BLaER1 (cell line): ENCODE data around the gene SMG1.

Experiments
- H3K27ac ChIP-seq: shearing (Covaris generic); formaldehyde crosslinking; 2 replicates; pipeline ENCODE4 v1.8.1; 2022
- H3K27me3 ChIP-seq: shearing (Covaris generic); formaldehyde crosslinking; 2 replicates; pipeline ENCODE4 v1.8.1; 2022
- H3K36me3 ChIP-seq: shearing (Covaris generic); formaldehyde crosslinking; 2 replicates; pipeline ENCODE4 v1.8.1; 2022
- H3K4me1 ChIP-seq: shearing (Covaris generic); formaldehyde crosslinking; 2 replicates; pipeline ENCODE4 v1.8.1; 2022
- H3K4me2 ChIP-seq: shearing (Covaris generic); formaldehyde crosslinking; 2 replicates; pipeline ENCODE4 v1.8.1; 2022
- H3K4me3 ChIP-seq: shearing (Covaris generic); formaldehyde crosslinking; 2 replicates; pipeline ENCODE4 v1.8.1; 2022
- H3K9ac ChIP-seq: shearing (Covaris generic); formaldehyde crosslinking; 2 replicates; pipeline ENCODE4 v1.8.1; 2022
- H3K9me3 ChIP-seq: shearing (Covaris generic); formaldehyde crosslinking; 2 replicates; pipeline ENCODE4 v1.8.1; 2022
- H4K20me1 ChIP-seq: shearing (Covaris generic); formaldehyde crosslinking; 2 replicates; pipeline ENCODE4 v1.8.1; 2022
- Cebpa-rat ChIP-seq: shearing (Covaris generic); IDR thresholded peaks from 2 replicates; pipeline ENCODE4 v1.8.1; 2022

SMG1 gene

GRCh38 chr16:18841833-18842525 lies 84.2 kb downstream of the SMG1 start:
- peaks cover 90% of the 10 kb centered on the region for H3K36me3 ChIP-seq
- H3K27me3 ChIP-seq = no peaks in the 10 kb centered on the region
- H3K4me1 ChIP-seq = no peaks in the 10 kb centered on the region
- H4K20me1 ChIP-seq = peaks cover 33% of the 10 kb centered on the region; the same call in 1 of the 2 replicates
- no peaks in the 10 kb centered on the region for H3K9me3 ChIP-seq
- H3K4me3 ChIP-seq = no peak overlapping the region
- no peak overlapping the region for H3K4me2 ChIP-seq
- H3K9ac ChIP-seq = no peak overlapping the region
- no peak for TF ChIP-seq Cebpa-rat
- H3K27ac ChIP-seq = no peak overlapping the region

DNA sequence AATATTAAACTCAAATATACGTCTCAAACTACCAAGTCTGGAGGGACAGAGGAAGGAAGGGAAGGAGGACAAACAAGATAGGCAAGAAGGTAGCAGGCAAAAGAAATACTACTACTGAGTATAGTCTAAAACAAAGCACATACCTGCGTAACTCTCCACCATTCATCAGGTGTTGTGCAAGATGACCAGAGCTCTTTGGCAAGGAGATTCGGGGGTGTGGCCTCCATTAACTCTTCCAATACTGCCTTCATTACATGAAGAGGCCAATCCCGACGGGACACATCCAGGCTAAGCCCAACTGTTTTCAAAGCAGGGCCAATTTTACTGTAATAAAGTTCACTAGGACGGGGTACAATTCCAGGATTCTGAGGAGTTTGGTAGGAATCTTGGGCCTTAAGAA lies 86.7 kb downstream of the SMG1 start:
- Histone ChIP-seq H3K27me3 (no peaks in the 10 kb centered on the region), H3K36me3 (peaks cover 90% of the 10 kb centered on the region), H3K4me3 (no peak overlapping the region), H3K27ac (no peak overlapping the region), H4K20me1 (peaks cover 21% of the 10 kb centered on the region; the same call in 1 of the 2 replicates), H3K9ac (no peak overlapping the region), H3K4me1 (no peaks in the 10 kb centered on the region), H3K4me2 (no peak overlapping the region), H3K9me3 (no peaks in the 10 kb centered on the region)
- no peak for TF ChIP-seq Cebpa-rat

DNA sequence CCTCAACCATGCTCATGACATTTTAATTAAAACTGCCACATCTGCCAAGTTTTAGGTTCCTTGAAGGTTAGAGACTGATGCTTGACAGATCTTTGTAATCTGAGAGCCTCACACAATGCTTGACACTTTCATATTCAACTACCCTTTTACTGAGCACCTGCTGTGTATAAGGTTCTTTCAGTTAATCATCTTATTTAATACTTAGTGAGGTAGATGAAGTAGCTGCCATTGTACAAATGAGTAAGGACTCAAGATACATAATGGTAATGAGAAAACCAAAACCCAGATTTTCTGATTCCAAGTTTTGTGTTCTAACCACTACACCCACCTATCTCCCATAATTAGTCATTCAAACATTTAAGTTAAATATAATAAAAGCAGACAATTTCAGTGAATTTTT lies 89.5 kb downstream of the SMG1 start:
- Histone ChIP-seq H3K36me3 (peaks cover 94% of the 10 kb centered on the region), H3K9ac (no peak overlapping the region), H3K27me3 (no peaks in the 10 kb centered on the region), H4K20me1 (peaks cover 5% of the 10 kb centered on the region; the same call in 1 of the 2 replicates), H3K9me3 (no peaks in the 10 kb centered on the region), H3K4me2 (no peak overlapping the region), H3K4me1 (no peaks in the 10 kb centered on the region), H3K27ac (no peak overlapping the region), H3K4me3 (no peak overlapping the region)
- TF ChIP-seq Cebpa-rat = no peak

GRCh38 chr16:18834864-18835263 lies 91.3 kb downstream of the SMG1 start:
- no peak overlapping the region for H3K27ac ChIP-seq
- no peak for TF ChIP-seq Cebpa-rat
- peaks cover 95% of the 10 kb centered on the region for H3K36me3 ChIP-seq
- no peak overlapping the region for H3K9ac ChIP-seq
- no peaks in the 10 kb centered on the region for H3K4me1 ChIP-seq
- H3K9me3 ChIP-seq = no peaks in the 10 kb centered on the region
- H3K4me2 ChIP-seq = no peak overlapping the region
- no peak overlapping the region for H3K4me3 ChIP-seq
- no peaks in the 10 kb centered on the region for H4K20me1 ChIP-seq
- no peaks in the 10 kb centered on the region for H3K27me3 ChIP-seq

- no peaks in the 10 kb centered on the region for H3K27me3 ChIP-seq
- no peaks in the 10 kb centered on the region for H3K4me1 ChIP-seq
- H3K27ac ChIP-seq = no peak overlapping the region
- no peak overlapping the region for H3K9ac ChIP-seq
- no peak overlapping the region for H3K4me2 ChIP-seq
- H3K36me3 ChIP-seq = peaks cover 95% of the 10 kb centered on the region
- 0 out of 2 replicates have a peak, but pooled peaks cover 5% of the 10 kb centered on the region for H3K9me3 ChIP-seq
- TF ChIP-seq Cebpa-rat = no peak
- no peak overlapping the region for H3K4me3 ChIP-seq
- no peaks in the 10 kb centered on the region for H4K20me1 ChIP-seq
Measured at GRCh38 chr16:18833707-18834505, 92.3 kb downstream of the SMG1 start.

- no peak for TF ChIP-seq Cebpa-rat
- peaks cover 14% of the 10 kb centered on the region; the same call in 1 of the 2 replicates for H3K9me3 ChIP-seq
- peaks cover 95% of the 10 kb centered on the region for H3K36me3 ChIP-seq
- no peaks in the 10 kb centered on the region for H3K4me1 ChIP-seq
- no peaks in the 10 kb centered on the region for H4K20me1 ChIP-seq
- H3K27me3 ChIP-seq = no peaks in the 10 kb centered on the region
- H3K4me2 ChIP-seq = no peak overlapping the region
- H3K4me3 ChIP-seq = no peak overlapping the region
- H3K27ac ChIP-seq = no peak overlapping the region
- H3K9ac ChIP-seq = no peak overlapping the region
Measured at GRCh38 chr16:18832613-18833012, 93.6 kb downstream of the SMG1 start.

- Histone ChIP-seq H3K4me3 (no peak overlapping the region), H3K36me3 (peaks cover 91% of the 10 kb centered on the region), H3K4me1 (no peaks in the 10 kb centered on the region), H3K27ac (no peak overlapping the region), H4K20me1 (no peaks in the 10 kb centered on the region), H3K9me3 (peaks cover 17% of the 10 kb centered on the region), H3K27me3 (no peaks in the 10 kb centered on the region), H3K4me2 (no peak overlapping the region), H3K9ac (no peak overlapping the region)
- TF ChIP-seq Cebpa-rat = no peak
Measured at GRCh38 chr16:18832006-18832405, 94.2 kb downstream of the SMG1 start.

GRCh38 chr16:18829251-18829650 lies 97.0 kb downstream of the SMG1 start:
- Histone ChIP-seq H3K4me3 (no peak overlapping the region), H3K4me1 (no peaks in the 10 kb centered on the region), H3K4me2 (no peak overlapping the region), H3K9ac (no peak overlapping the region), H3K27me3 (no peaks in the 10 kb centered on the region), H3K9me3 (peaks cover 20% of the 10 kb centered on the region), H3K27ac (no peak overlapping the region), H3K36me3 (peaks cover 68% of the 10 kb centered on the region), H4K20me1 (no peaks in the 10 kb centered on the region)
- no peak for TF ChIP-seq Cebpa-rat

DNA sequence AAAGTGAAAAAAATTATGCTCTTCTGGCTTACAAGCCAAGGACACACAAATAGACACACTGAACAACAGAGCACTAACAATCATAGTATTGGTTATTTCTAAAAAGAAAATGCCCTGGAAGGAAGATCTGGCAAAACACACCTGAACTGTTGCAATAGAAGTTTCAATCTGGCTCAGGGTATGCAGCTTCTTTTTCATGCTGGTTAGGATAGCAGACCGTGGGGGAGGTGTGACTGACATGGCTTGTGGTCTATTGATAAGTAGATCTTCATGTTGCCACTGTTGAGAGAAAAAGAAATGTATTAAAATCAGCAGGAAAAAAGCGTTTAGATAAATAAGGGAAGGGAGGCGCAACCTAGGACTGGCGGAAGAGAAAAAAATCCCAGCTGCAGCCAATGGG lies 98.3 kb downstream of the SMG1 start:
- peaks cover 20% of the 10 kb centered on the region for H3K9me3 ChIP-seq
- H3K4me1 ChIP-seq = no peaks in the 10 kb centered on the region
- H3K27ac ChIP-seq = no peak overlapping the region
- peaks cover 58% of the 10 kb centered on the region for H3K36me3 ChIP-seq
- H3K27me3 ChIP-seq = no peaks in the 10 kb centered on the region
- no peak overlapping the region for H3K4me2 ChIP-seq
- no peaks in the 10 kb centered on the region for H4K20me1 ChIP-seq
- H3K9ac ChIP-seq = no peak overlapping the region
- no peak overlapping the region for H3K4me3 ChIP-seq
- no peak for TF ChIP-seq Cebpa-rat

DNA sequence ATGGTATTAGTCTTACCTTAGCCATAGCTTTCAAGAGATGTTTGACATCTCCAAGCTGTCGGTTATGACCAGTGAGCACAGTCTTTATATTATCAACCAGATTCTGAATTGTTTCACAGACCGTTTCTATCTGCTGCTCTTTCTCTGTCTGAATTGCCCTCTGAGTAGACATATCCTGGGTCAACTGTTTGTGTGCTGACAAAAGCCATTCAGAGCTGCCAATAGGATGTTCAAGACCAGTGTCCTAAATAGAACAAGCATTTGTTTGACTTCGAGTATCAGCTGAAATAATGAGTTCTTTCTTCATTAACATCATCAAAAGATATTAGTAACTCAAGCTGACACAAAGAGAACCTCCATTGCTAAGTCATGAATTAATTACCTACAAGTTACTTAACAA lies 109.9 kb downstream of the SMG1 start:
- no peaks in the 10 kb centered on the region for H3K27me3 ChIP-seq
- no peak for TF ChIP-seq Cebpa-rat
- H4K20me1 ChIP-seq = no peaks in the 10 kb centered on the region
- H3K9me3 ChIP-seq = 0 out of 2 replicates have a peak, but pooled peaks cover 6% of the 10 kb centered on the region
- H3K4me2 ChIP-seq = no peak overlapping the region
- H3K4me3 ChIP-seq = no peak overlapping the region
- H3K4me1 ChIP-seq = no peaks in the 10 kb centered on the region
- peaks cover 81% of the 10 kb centered on the region for H3K36me3 ChIP-seq
- no peak overlapping the region for H3K9ac ChIP-seq
- H3K27ac ChIP-seq = no peak overlapping the region
